GM23338 (cell line): ENCODE data around the gene TMEM50A.
"Not testable (repeated sequence)": the region's sequence is repeated elsewhere in the genome, so short reads cannot be mapped to it uniquely, and the experiment has no call there.

Experiments used
- CREB1 ChIP-seq: fragments of 250-450 bp; sonication (Bioruptor Pico); IDR thresholded peaks from 2 replicates; pipeline ENCODE4 v1.5.0; 2020; ENCODE audit warnings: low read depth, mild to moderate bottlenecking, moderate library complexity
- CTCF ChIP-seq, 2 experiments: fragments of 200-600 bp in 1 of 2; sonication (generic) in 1 of 2; conservative IDR thresholded peaks; 2 replicates each; pipeline versions ENCODE4 v1.5.1 to v1.6.1; 2016 to 2017; ENCODE audit warnings: antibody characterized with exemption in 2 of 2, low read depth in 2 of 2, mild to moderate bottlenecking in 2 of 2, moderate library complexity in 1 of 2
- EZH2 ChIP-seq: fragments of 200-600 bp; sonication (generic); IDR thresholded peaks from one replicate; pipeline ENCODE4 v1.8.0; 2017; ENCODE audit warnings: antibody characterized with exemption, mild to moderate bottlenecking, low read depth; ENCODE audit not compliant: unreplicated experiment
- POLR2AphosphoS5 ChIP-seq: IDR thresholded peaks from 2 replicates; pipeline ENCODE4 v1.6.1; 2016; ENCODE audit warnings: antibody characterized with exemption, low read depth
- REST ChIP-seq: IDR thresholded peaks from one replicate; pipeline ENCODE4 v1.6.1; 2018; ENCODE audit warnings: antibody characterized with exemption; ENCODE audit not compliant: unreplicated experiment

GRCh38 chr1:25382543-25382942 is 44.4 kb downstream of the TMEM50A start:
- not testable (repeated sequence) for TF ChIP-seq CTCF (conservative IDR thresholded peaks at IDR 0.05; ENCODE audit: low read depth in 2 of 2); EZH2; CREB1 (CRISPR knock-in tag); POLR2AphosphoS5; REST
